GM10248 (cell line): ENCODE results near the gene GMPR2.
A peak's percentile ranks its signal among the peaks of the same experiment; 100 is the strongest.

ENCODE experiments used
- CTCF ChIA-PET: fragments of 300-600 bp; sonication (Branson Sonifier 250); formaldehyde crosslinking; extraction: SDS; loops from one replicate; lab custom pipeline; 2021; ENCODE audit warnings: antibody characterized with exemption; lab: Yijun Ruan, JAX
- POLR2A ChIA-PET: fragments of 350-650 bp; sonication (Branson Sonifier 250); formaldehyde crosslinking; extraction: SDS; loops from one replicate; lab custom pipeline; 2020; ENCODE audit warnings: antibody characterized with exemption; lab: Yijun Ruan, JAX
- DNase-seq: peaks from one replicate; pipeline ENCODE4 v3.0.0; 2012; ENCODE audit errors: extremely low spot score
- CTCF ChIP-seq: IDR thresholded peaks from 2 replicates; pipeline ENCODE4 v1.5.1; 2012; ENCODE audit warnings: mild to moderate bottlenecking, low read depth; ENCODE audit errors: extremely low read depth, missing control alignments, control extremely low read depth

The GMPR2 gene

DNA sequence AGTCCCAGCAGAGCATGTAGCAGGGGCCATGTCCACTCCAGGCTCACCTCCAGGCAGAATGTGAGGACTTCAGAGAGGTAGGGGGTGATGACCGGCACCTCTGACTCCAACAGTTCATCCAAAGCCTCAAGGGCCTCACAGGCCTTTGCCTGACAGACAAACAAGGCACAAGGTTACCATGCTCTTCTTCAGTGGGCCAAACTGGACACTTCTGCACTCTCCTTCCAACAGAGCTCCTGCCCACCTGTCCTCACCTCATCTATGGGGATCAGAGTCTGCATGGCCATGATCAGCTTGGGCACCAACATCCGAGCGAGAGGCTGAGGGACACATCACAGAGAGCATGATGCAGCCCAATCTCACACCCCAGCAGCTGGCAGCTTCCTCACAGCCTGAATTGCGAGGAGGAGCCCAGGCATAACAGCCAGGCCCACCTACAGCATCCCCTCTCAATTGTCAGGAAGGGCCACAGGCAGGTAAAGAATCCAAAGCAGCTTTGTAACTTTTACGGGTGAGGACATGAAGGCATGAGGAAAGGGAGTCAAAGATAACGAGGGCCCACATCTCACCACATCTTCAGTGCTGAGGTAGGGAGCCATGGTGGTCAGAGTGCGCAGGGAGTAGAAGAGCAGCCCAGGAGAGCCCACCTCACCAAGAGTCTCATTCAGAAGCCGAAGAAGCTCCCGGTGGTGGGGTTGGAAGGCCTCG is 45.7 kb upstream of the GMPR2 start:
- ChIA-PET CTCF (interaction anchor here (1.0 to 4.4 kb wide), 4 partner anchors 26 to 121 kb away, joined by 3 to 35 read pairs (median 5); partner anchors contain the start of genes CIDEB and IRF9), POLR2A (interaction anchor here (0.9 to 1.6 kb wide), 2 partner anchors 14 to 22 kb away, joined by 3 to 4 read pairs; no protein-coding TSS in a partner anchor)
- no peak for DNase-seq
- no peak for TF ChIP-seq CTCF

GRCh38 chr14:24187539-24187915 is 45.2 kb upstream of the GMPR2 start:
- ChIA-PET CTCF (interaction anchor here (0.9 to 4.4 kb wide), 5 partner anchors 26 to 120 kb away, joined by 3 to 35 read pairs (median 4); partner anchors contain the start of genes CHMP4A, CIDEB and IRF9), POLR2A (interaction anchor here (0.9 to 1.6 kb wide), 2 partner anchors 14 to 22 kb away, joined by 3 to 4 read pairs; no protein-coding TSS in a partner anchor)
- TF ChIP-seq CTCF = no peak
- DNase-seq = no peak

GRCh38 chr14:24188251-24189058 is 44.3 kb upstream of the GMPR2 start, which contains the start of gene IPO4:
TSS of gene IPO4 (minus strand) at chr14:24188816. CDS start at chr14:24188787, 29 bp downstream.
- TF ChIP-seq CTCF = no peak
- ChIA-PET POLR2A (interaction anchor here (0.9 to 1.1 kb wide), 3 partner anchors 9 to 74 kb away, joined by 3 to 7 read pairs (median 4); partner anchors contain the start of genes DCAF11 and NRL), CTCF (interaction anchor here (0.9 to 2.5 kb wide), 7 partner anchors 25 to 119 kb away, joined by 3 to 8 read pairs (median 6); partner anchors contain the start of genes CHMP4A, CIDEB, IRF9 and MDP1)
- peak; percentile 98 for DNase-seq

GRCh38 chr14:24189059-24189375 is 43.7 kb upstream of the GMPR2 start:
- TF ChIP-seq CTCF = no peak
- DNase-seq = no peak
- ChIA-PET POLR2A (interaction anchor here (0.9 to 1.1 kb wide), 3 partner anchors 10 to 75 kb away, joined by 3 to 7 read pairs (median 4); partner anchors contain the start of genes DCAF11 and NRL), CTCF (interaction anchor here (1.1 to 2.5 kb wide), 4 partner anchors 27 to 119 kb away, joined by 3 to 8 read pairs (median 6); partner anchors contain the start of genes CIDEB, IRF9 and MDP1)

DNA sequence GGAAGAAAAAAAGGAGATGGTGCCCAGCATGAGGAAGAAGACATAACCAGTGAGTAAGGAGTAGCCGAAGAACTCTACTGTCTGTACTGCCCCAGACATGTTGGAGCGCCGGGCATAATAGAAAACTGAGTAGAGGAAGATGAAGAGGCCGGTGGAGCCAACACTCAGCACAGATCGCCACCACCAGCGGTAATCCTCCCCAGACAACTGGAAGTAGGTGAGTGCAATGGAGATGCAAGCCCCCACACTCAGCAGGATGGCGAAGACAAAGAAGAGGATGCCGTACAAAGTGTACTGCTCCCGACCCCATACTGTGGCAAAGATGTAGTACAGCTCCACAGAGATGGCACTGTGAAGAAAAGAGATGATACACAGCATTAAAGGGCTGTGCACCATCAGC is 43.3 kb upstream of the GMPR2 start:
- POLR2A ChIA-PET = interaction anchor here (0.9 kb wide), 1 partner anchor 10 kb away, joined by 4 read pairs; no protein-coding TSS in a partner anchor
- DNase-seq = no peak
- no peak for TF ChIP-seq CTCF
- CTCF ChIA-PET = interaction anchor here (1.1 to 2.5 kb wide), 4 partner anchors 26 to 118 kb away, joined by 3 to 8 read pairs (median 6); partner anchors contain the start of genes CIDEB, IRF9 and MDP1

DNA sequence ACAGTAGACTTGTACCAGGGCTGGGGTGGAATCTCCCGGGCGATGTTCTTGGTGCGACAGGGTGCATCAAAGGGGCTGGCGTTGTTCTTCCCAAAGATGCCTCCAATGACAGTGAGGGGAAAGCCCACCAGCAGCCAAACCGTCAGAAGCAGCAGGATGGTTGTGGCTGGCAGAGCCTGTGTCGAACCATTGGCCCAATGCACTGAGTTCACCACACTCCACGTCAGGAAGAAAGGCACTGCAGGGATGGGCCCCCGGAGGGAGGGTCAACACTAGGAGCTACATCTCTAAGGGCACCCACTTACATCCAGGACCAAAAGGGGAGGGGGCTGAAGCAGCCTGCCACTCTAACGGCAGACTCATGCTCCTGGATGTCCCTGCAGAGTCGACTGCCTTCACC is 42.3 kb upstream of the GMPR2 start:
- DNase-seq = no peak
- POLR2A ChIA-PET = no interaction called here
- CTCF ChIA-PET = interaction anchor here (2.5 kb wide), 1 partner anchor 25 kb away, joined by 8 read pairs; the partner anchor contains the start of gene MDP1
- no peak for TF ChIP-seq CTCF
